ENCODE data around the gene AP2S1.

- TF ChIP-seq CTCF (conservative IDR thresholded peaks at IDR 0.05; ENCODE audit: low read length) = no peak
- TF ChIP-seq EZH2phosphoT487 (IDR thresholded peaks at IDR 0.05; ENCODE audit: borderline replicate concordance) = no peak
These were observed 52.8 kb downstream of the AP2S1 start for GRCh38 chr19:46797881-46798280.

Data from Loucy (cell line).